ENCODE data around the gene MRGPRE. TPM values are rescaled to one million over a fixed set of nuclear protein-coding genes. Genes with fewer than 3 reads are reported as not detected.

MRGPRE gene
- total RNA-seq, 5 donors from 2014 or later (not counting 1 experiment from before 2014, with no cell fraction given) = not detected

DNA sequence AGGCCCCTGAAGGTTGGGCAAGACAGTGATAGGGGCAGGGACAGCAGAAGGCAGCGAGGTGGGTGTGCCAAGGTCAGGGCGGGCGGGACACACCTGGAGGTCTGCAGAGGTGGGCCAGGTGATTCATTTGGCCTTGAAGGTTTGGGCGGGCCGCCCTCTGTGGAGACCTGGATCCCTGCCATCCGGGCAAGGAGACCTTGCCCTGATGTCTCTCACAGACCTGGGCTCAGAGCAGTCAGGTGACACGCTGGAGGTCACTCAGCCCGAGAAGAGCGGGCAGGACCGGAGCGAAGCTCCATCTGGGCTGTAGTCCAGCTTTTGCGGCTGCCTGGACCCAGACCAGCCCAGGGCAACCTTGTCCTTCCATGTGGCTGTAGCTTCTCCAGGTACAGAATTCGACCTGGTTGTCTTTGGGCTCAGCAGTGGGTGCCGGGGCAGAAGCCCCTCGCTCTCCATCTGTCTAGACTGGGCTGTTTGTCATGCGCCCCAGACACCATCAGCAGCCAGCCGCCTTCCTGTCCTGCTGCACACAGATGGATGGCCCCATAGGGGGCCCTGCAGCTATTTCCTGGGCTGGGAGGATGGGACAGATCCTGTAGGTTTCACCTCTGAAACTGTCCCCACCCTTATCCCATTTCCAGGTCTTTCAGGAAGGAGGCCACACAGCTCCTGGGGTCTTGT, 16.7 kb downstream of the MRGPRE start:
- Histone ChIP-seq H3K27ac (ENCODE audit: low read length) (no peak overlapping the region), H3K36me3 (ENCODE audit: control insufficient read depth in 2 of 2, extremely low read depth in 1 of 2, insufficient read depth in 1 of 2, low read length in 1 of 2) (no peaks in the 10 kb centered on the region), H3K4me1 (ENCODE audit: control insufficient read depth in 1 of 2, extremely low read depth in 1 of 2, insufficient read depth in 2 of 2, low read length in 2 of 2) (peaks cover 0 to 6% of the 10 kb centered on the region in 2 experiments), H3K9me3 (no peaks in the 10 kb centered on the region), H3K27me3 (replicated peaks in 1 of 2; ENCODE audit: control insufficient read depth in 2 of 2, extremely low read depth in 1 of 2, insufficient read depth in 2 of 2, low read length in 1 of 2) (peaks cover 0 to 49% of the 10 kb centered on the region in 2 experiments), H3K4me3 (ENCODE audit: control insufficient read depth in 1 of 2, extremely low read depth in 1 of 2, low read length in 1 of 2) (no peak overlapping the region)
- Mint-ChIP-seq H3K4me1 (peaks cover 4 to 10% (median 5%) of the 10 kb centered on the region in 3 donors), H3K27me3 (peaks cover 22 to 37% of the 10 kb centered on the region in 2 donors), H3K4me3 (no peak overlapping the region), H3K36me3 (peaks cover 6% of the 10 kb centered on the region), H3K27ac (no peak overlapping the region), H3K9me3 (peaks cover 0 to 13% (median 13%) of the 10 kb centered on the region in 3 donors)
- ATAC-seq (replicated peaks in 1 of 4) (no peak), DNase-seq (peak in 1 of 35 experiments; percentile 3)
- POLR2A ChIA-PET = interaction anchor here in 1 of 2 donors (0.5 kb wide), 1 partner anchor 165 kb away, joined by 3 read pairs; no protein-coding TSS in a partner anchor
- WGBS (ENCODE audit: insufficient coverage) = 84% methylated on average over 15 of the region's 17 CpGs
- CTCF ChIA-PET = no interaction called here

DNA sequence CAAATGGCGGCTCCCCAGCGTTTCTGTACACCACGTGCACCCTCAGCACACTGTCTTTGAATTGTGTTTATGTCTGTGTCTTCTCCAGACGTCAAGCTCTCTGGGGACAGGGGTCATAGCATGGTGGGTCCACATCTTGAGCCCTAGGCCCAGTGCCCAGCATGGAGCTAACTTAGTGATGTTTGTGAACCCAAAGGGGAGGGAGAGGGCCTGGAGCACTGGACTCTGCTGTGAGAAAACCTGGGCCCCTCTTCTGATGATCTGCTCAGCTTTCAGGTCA, 17.9 kb downstream of the MRGPRE start:
- H3K27ac Mint-ChIP-seq = no peak overlapping the region
- peaks cover 22 to 34% of the 10 kb centered on the region in 2 donors for H3K27me3 Mint-ChIP-seq
- Histone ChIP-seq H3K4me1 (ENCODE audit: control insufficient read depth in 1 of 2, extremely low read depth in 1 of 2, insufficient read depth in 2 of 2, low read length in 2 of 2) (peaks cover 0 to 6% of the 10 kb centered on the region in 2 experiments), H3K36me3 (ENCODE audit: control insufficient read depth in 2 of 2, extremely low read depth in 1 of 2, insufficient read depth in 1 of 2, low read length in 1 of 2) (no peaks in the 10 kb centered on the region), H3K9me3 (no peaks in the 10 kb centered on the region), H3K4me3 (ENCODE audit: control insufficient read depth in 1 of 2, extremely low read depth in 1 of 2, low read length in 1 of 2) (no peak overlapping the region), H3K27ac (ENCODE audit: low read length) (no peak overlapping the region), H3K27me3 (replicated peaks in 1 of 2; ENCODE audit: control insufficient read depth in 2 of 2, extremely low read depth in 1 of 2, insufficient read depth in 2 of 2, low read length in 1 of 2) (peaks cover 0 to 49% of the 10 kb centered on the region in 2 experiments)
- peaks cover 6% of the 10 kb centered on the region for H3K36me3 Mint-ChIP-seq
- no peak for DNase-seq
- CTCF ChIA-PET = interaction anchor here in 1 of 2 donors (0.5 kb wide), 1 partner anchor 1602 kb away, joined by 3 read pairs; no protein-coding TSS in a partner anchor
- H3K4me3 Mint-ChIP-seq = no peak overlapping the region
- POLR2A ChIA-PET = no interaction called here
- H3K4me1 Mint-ChIP-seq = peaks cover 4 to 10% (median 5%) of the 10 kb centered on the region in 3 donors
- no peak for ATAC-seq (replicated peaks in 1 of 4)
- peaks cover 0 to 13% (median 13%) of the 10 kb centered on the region in 3 donors for H3K9me3 Mint-ChIP-seq
- WGBS (ENCODE audit: insufficient coverage) = 81% methylated on average over 3 of the region's 4 CpGs

DNA sequence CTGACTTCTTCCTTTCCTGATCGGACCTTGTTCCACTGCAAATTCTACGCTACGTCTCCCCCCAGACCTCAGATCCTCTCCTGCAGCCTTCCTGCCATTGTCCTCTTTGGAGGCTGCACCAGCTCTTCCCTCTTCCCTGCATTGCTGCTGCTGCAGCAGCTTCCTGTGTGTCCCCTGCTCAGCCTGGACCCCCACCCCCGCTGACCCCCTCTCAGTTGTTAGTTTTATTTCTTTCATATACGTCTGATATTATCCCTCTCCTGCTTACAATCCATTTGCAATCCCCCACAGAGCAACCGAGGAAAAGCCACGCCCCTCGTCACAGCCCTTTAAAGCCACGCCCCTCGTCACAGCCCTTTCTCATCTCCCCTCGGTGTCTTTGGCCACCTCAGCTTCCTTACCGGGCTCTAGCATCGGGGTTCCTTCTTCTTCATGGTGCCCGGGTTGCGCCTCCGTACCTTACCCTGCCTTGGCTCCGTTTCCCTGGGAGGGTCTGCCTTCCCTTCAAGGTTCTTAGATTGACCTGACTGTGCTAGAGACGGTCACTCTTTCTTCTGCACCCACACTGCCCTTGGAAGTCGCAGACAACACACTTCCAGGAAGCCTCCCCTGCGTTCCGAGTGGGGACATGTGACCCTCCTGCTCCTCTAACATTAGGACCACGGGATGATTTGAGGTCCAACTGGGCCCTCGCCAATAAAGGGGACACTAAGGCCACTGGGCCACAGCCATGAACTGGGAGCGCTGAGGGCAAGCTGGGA, 18.4 kb downstream of the MRGPRE start:
- POLR2A ChIA-PET = interaction anchor here in 1 of 2 donors (0.6 kb wide), 1 partner anchor 25 kb away, joined by 5 read pairs; no protein-coding TSS in a partner anchor
- ATAC-seq (replicated peaks in 1 of 4) (no peak), DNase-seq (no peak)
- Mint-ChIP-seq H3K27ac (no peak overlapping the region), H3K9me3 (peaks cover 0 to 13% (median 13%) of the 10 kb centered on the region in 3 donors), H3K4me1 (peaks cover 4 to 10% (median 5%) of the 10 kb centered on the region in 3 donors), H3K36me3 (peaks cover 6% of the 10 kb centered on the region), H3K4me3 (no peak overlapping the region), H3K27me3 (peaks cover 22 to 34% of the 10 kb centered on the region in 2 donors)
- 79% methylated on average over 20 of the region's 24 CpGs for whole genome bisulfite sequencing (ENCODE audit: insufficient coverage)
- H3K36me3 ChIP-seq (ENCODE audit: control insufficient read depth in 2 of 2, extremely low read depth in 1 of 2, insufficient read depth in 1 of 2, low read length in 1 of 2) = no peaks in the 10 kb centered on the region
- H3K4me1 ChIP-seq (ENCODE audit: control insufficient read depth in 1 of 2, extremely low read depth in 1 of 2, insufficient read depth in 2 of 2, low read length in 2 of 2) = peaks cover 0 to 6% of the 10 kb centered on the region in 2 experiments
- H3K27me3 ChIP-seq (replicated peaks in 1 of 2; ENCODE audit: control insufficient read depth in 2 of 2, extremely low read depth in 1 of 2, insufficient read depth in 2 of 2, low read length in 1 of 2) = peaks cover 0 to 47% of the 10 kb centered on the region in 2 experiments
- no peak overlapping the region for H3K27ac ChIP-seq (ENCODE audit: low read length)
- H3K4me3 ChIP-seq (ENCODE audit: control insufficient read depth in 1 of 2, extremely low read depth in 1 of 2, low read length in 1 of 2) = no peak overlapping the region
- CTCF ChIA-PET = interaction anchor here in 1 of 2 donors (0.5 kb wide), 1 partner anchor 1602 kb away, joined by 3 read pairs; no protein-coding TSS in a partner anchor
- no peaks in the 10 kb centered on the region for H3K9me3 ChIP-seq

DNA sequence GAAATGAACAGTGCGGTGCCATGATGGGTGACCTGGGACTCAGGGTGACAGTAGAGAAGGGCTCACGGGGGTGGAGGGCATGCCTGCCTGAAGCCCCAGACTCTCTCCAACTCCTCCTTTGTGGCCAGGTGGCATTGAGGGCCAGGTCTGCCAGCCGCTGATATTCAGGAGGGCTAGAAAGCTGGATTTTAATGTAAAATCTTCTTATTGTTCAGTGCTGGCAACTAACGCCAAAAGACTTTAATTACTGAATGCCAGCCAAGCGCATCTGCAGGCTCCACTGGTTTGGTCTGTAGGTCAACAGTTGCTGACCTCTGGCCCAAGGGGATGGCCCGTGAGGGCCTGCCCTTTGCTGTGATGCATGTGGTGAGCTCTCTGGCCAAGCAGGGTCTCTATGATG, 23.9 kb downstream of the MRGPRE start:
- Mint-ChIP-seq H3K4me1 (peaks cover 0 to 3% (median 0%) of the 10 kb centered on the region in 3 donors), H3K27ac (no peak overlapping the region), H3K36me3 (peaks cover 6% of the 10 kb centered on the region), H3K4me3 (no peak overlapping the region), H3K27me3 (peaks cover 7 to 14% of the 10 kb centered on the region in 2 donors), H3K9me3 (peaks cover 0 to 13% (median 13%) of the 10 kb centered on the region in 3 donors)
- Histone ChIP-seq H3K36me3 (ENCODE audit: control insufficient read depth in 2 of 2, extremely low read depth in 1 of 2, insufficient read depth in 1 of 2, low read length in 1 of 2) (no peaks in the 10 kb centered on the region), H3K9me3 (no peaks in the 10 kb centered on the region), H3K27ac (ENCODE audit: low read length) (no peak overlapping the region), H3K27me3 (replicated peaks in 1 of 2; ENCODE audit: control insufficient read depth in 2 of 2, extremely low read depth in 1 of 2, insufficient read depth in 2 of 2, low read length in 1 of 2) (peaks cover 0 to 29% of the 10 kb centered on the region in 2 experiments), H3K4me3 (ENCODE audit: control insufficient read depth in 1 of 2, extremely low read depth in 1 of 2, low read length in 1 of 2) (no peak overlapping the region), H3K4me1 (ENCODE audit: control insufficient read depth in 1 of 2, extremely low read depth in 1 of 2, insufficient read depth in 2 of 2, low read length in 2 of 2) (peaks cover 0 to 16% of the 10 kb centered on the region in 2 experiments)
- CTCF ChIA-PET = no interaction called here
- 89% methylated on average over 3 of the region's 6 CpGs for WGBS (ENCODE audit: insufficient coverage)
- DNase-seq (no peak), ATAC-seq (replicated peaks in 1 of 4) (no peak)
- POLR2A ChIA-PET = no interaction called here

DNA sequence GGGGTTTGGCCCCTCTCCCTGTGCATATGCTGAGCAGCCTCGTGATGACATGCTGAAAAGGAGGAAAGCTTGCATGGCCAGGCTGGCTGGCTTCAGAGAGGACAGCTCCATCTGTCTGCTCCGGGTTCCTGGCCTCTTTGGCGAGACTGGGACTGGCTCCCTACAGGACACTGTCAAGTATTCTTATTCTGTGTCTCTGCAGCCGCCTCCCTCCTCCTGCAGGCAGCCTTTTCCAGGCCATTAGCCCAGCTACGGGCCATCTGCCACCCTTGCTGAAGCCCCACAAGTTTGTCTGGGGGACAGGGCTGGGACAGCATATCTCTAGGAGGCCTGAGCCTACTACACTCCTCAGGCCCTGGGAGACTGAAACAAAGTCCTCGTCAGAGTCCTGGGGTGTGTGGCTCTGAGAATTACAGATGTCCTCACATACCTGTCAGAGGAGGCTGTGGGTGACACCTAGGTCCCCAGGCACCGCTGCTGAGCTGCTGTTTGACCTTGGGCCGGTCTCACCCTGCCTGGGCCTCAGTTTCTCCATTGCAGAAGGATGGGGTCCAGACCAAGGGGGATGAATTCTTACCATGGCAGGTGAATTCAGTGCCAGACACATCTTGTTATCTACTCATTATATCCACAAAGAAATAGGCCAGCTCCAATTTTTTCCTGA, 24.6 kb downstream of the MRGPRE start:
- POLR2A ChIA-PET = no interaction called here
- H3K4me1 ChIP-seq (ENCODE audit: control insufficient read depth in 1 of 2, extremely low read depth in 1 of 2, insufficient read depth in 2 of 2, low read length in 2 of 2) = peaks cover 0 to 22% of the 10 kb centered on the region in 2 experiments
- H3K4me3 ChIP-seq (ENCODE audit: control insufficient read depth in 1 of 2, extremely low read depth in 1 of 2, low read length in 1 of 2) = no peak overlapping the region
- Mint-ChIP-seq H3K36me3 (peaks cover 6% of the 10 kb centered on the region), H3K9me3 (peaks cover 0 to 13% (median 13%) of the 10 kb centered on the region in 3 donors), H3K27ac (no peak overlapping the region), H3K4me3 (no peak overlapping the region), H3K27me3 (peaks cover 8 to 18% of the 10 kb centered on the region in 2 donors), H3K4me1 (peaks cover 1 to 4% (median 3%) of the 10 kb centered on the region in 3 donors)
- CTCF ChIA-PET = no interaction called here
- ATAC-seq (replicated peaks in 1 of 4) (no peak), DNase-seq (no peak)
- WGBS (ENCODE audit: insufficient coverage) = 70% methylated on average over 7 of the region's 8 CpGs
- H3K27me3 ChIP-seq (replicated peaks in 1 of 2; ENCODE audit: control insufficient read depth in 2 of 2, extremely low read depth in 1 of 2, insufficient read depth in 2 of 2, low read length in 1 of 2) = peaks cover 0 to 34% of the 10 kb centered on the region in 2 experiments
- H3K9me3 ChIP-seq = no peaks in the 10 kb centered on the region
- H3K36me3 ChIP-seq (ENCODE audit: control insufficient read depth in 2 of 2, extremely low read depth in 1 of 2, insufficient read depth in 1 of 2, low read length in 1 of 2) = no peaks in the 10 kb centered on the region
- no peak overlapping the region for H3K27ac ChIP-seq (ENCODE audit: low read length)

DNA sequence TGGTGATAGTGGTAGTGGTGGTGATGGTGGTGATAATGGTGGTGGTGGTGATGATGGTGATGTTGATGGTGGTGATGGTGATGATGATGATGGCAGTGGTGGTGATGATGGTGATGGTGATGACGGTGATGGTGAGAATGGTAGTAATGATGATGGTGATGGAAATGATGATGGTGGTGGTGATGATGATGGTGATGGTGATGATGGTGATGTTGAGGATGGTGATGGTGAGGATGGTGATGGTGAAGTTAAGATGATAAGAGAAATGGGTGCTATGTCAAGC, 25.4 kb downstream of the MRGPRE start:
- H3K4me1 Mint-ChIP-seq = peaks cover 4 to 6% (median 6%) of the 10 kb centered on the region in 3 donors
- no peaks in the 10 kb centered on the region for H3K9me3 ChIP-seq
- H3K36me3 ChIP-seq (ENCODE audit: control insufficient read depth in 2 of 2, extremely low read depth in 1 of 2, insufficient read depth in 1 of 2, low read length in 1 of 2) = no peaks in the 10 kb centered on the region
- ATAC-seq (replicated peaks in 1 of 4) (no peak), DNase-seq (no peak)
- CTCF ChIA-PET = no interaction called here
- peaks cover 0 to 30% of the 10 kb centered on the region in 2 experiments for H3K4me1 ChIP-seq (ENCODE audit: control insufficient read depth in 1 of 2, extremely low read depth in 1 of 2, insufficient read depth in 2 of 2, low read length in 2 of 2)
- H3K27me3 Mint-ChIP-seq = peaks cover 9 to 22% of the 10 kb centered on the region in 2 donors
- no peak overlapping the region for H3K27ac Mint-ChIP-seq
- H3K4me3 Mint-ChIP-seq = no peak overlapping the region
- no peak overlapping the region for H3K27ac ChIP-seq (ENCODE audit: low read length)
- H3K27me3 ChIP-seq (replicated peaks in 1 of 2; ENCODE audit: control insufficient read depth in 2 of 2, extremely low read depth in 1 of 2, insufficient read depth in 2 of 2, low read length in 1 of 2) = peaks cover 0 to 42% of the 10 kb centered on the region in 2 experiments
- H3K9me3 Mint-ChIP-seq = peaks cover 0 to 12% (median 10%) of the 10 kb centered on the region in 3 donors
- no peak overlapping the region for H3K4me3 ChIP-seq (ENCODE audit: control insufficient read depth in 1 of 2, extremely low read depth in 1 of 2, low read length in 1 of 2)
- H3K36me3 Mint-ChIP-seq = peaks cover 5% of the 10 kb centered on the region
- POLR2A ChIA-PET = no interaction called here
- WGBS (ENCODE audit: insufficient coverage) = 93% methylated on average over 1 of the region's 1 CpG

All from T-cell (primary cell).